ENCODE results near the gene DUSP8.

- TF ChIP-seq, protein P1, sequence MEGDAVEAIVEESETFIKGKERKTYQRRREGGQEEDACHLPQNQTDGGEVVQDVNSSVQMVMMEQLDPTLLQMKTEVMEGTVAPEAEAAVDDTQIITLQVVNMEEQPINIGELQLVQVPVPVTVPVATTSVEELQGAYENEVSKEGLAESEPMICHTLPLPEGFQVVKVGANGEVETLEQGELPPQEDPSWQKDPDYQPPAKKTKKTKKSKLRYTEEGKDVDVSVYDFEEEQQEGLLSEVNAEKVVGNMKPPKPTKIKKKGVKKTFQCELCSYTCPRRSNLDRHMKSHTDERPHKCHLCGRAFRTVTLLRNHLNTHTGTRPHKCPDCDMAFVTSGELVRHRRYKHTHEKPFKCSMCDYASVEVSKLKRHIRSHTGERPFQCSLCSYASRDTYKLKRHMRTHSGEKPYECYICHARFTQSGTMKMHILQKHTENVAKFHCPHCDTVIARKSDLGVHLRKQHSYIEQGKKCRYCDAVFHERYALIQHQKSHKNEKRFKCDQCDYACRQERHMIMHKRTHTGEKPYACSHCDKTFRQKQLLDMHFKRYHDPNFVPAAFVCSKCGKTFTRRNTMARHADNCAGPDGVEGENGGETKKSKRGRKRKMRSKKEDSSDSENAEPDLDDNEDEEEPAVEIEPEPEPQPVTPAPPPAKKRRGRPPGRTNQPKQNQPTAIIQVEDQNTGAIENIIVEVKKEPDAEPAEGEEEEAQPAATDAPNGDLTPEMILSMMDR (IDR thresholded peaks at IDR 0.05; ENCODE audit: low read depth, low read length): no peak
- no peak for TF ChIP-seq EZH2phosphoT487 (IDR thresholded peaks at IDR 0.05; ENCODE audit: low read depth)
Measured at GRCh38 chr11:1556278-1556902, 15.7 kb downstream of the DUSP8 start.

Measured in OCI-LY3 (cell line).